Esophagus squamous epithelium (tissue), 4 donors: ENCODE measurements around the gene PLEKHA7.

Source experiments
- CTCF ChIP-seq, 6 experiments: fragments of 450-650 bp in 4 of 6; fragments of 200-600 bp in 2 of 6; sonication (generic) in 2 of 6; IDR thresholded peaks; one replicate each; pipeline ENCODE4 v1.5.1; 2016 to 2019; ENCODE audit warnings: antibody characterized with exemption in 6 of 6, mild to moderate bottlenecking in 4 of 6, moderate library complexity in 4 of 6
- POLR2A ChIP-seq, 4 donors: fragments of 450-650 bp; IDR thresholded peaks; one replicate each; pipeline ENCODE4 v1.6.1; 2017; ENCODE audit warnings: antibody characterized with exemption in 4 of 4, mild to moderate bottlenecking in 4 of 4, moderate library complexity in 3 of 4

DNA sequence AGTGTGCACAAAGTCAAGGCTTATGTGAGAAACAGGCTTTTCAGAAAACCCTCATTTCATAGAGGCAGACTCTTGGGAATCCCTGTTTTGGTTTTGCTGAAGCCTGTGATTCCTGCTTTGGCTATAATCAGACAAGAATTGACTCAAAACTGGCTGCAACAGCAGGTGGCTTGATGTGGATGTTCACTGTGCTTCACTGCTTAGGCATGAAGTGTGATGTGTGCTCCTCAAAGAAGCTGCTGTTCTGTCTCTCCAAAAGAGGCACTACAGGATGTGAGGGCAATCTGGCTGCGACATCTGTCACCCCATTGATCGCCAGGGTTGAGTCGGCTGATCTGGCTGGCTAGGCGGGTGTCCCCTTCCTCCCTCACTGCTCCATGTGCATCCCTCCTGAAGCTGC is 172.2 kb downstream of the PLEKHA7 start:
- no peak for TF ChIP-seq CTCF (IDR thresholded peaks at IDR 0.05)
- TF ChIP-seq POLR2A (IDR thresholded peaks at IDR 0.05): no peak
